ENCODE data around the gene PRMT3. TPM values are rescaled to one million over a fixed set of nuclear protein-coding genes. Genes with fewer than 3 reads are reported as not detected.

Gene PRMT3
- total RNA-seq, 1 experiment from 2014 or later, result 22.6 TPM

GRCh38 chr11:20488352-20488751, 100.8 kb downstream of the PRMT3 start:
- no peaks in the 10 kb centered on the region for H3K27me3 ChIP-seq (ENCODE audit: insufficient read depth, low read length)
- no peaks in the 10 kb centered on the region for H3K79me2 ChIP-seq (ENCODE audit: insufficient read depth, low read length)
- no CpG with 5 or more reads among the region's 1 CpG for WGBS (ENCODE audit: extremely low coverage, insufficient read length, low lambda C conversion rate)
- H3K9ac ChIP-seq (ENCODE audit: extremely low read depth, insufficient read length, low read length), result no peak overlapping the region
- H4K8ac ChIP-seq (replicated peaks; ENCODE audit: insufficient read length, low read depth, low read length), result no peak overlapping the region
- H3K4me1 ChIP-seq (ENCODE audit: insufficient read depth, low read length), result no peaks in the 10 kb centered on the region; the same call in 1 of the 2 replicates
- Mint-ChIP-seq H3K36me3 (ENCODE audit: insufficient read depth in 1 of 3, low read depth in 3 of 3) (peaks cover 16 to 20% (median 16%) of the 10 kb centered on the region in 3 experiments), H3K9me3 (peaks cover 10 to 14% of the 10 kb centered on the region in 2 experiments; a peak in 4 of 5 replicates), H3K27me3 (ENCODE audit: low read depth) (no peaks in the 10 kb centered on the region), H3K4me3 (no peak overlapping the region), H3K27ac (no peak overlapping the region), H3K4me1 (peaks cover 10% of the 10 kb centered on the region in 2 experiments)
- no peak for DNase-seq
- no peak overlapping the region for H3T11ph ChIP-seq (ENCODE audit: low read length)
- TF ChIP-seq, protein P1, sequence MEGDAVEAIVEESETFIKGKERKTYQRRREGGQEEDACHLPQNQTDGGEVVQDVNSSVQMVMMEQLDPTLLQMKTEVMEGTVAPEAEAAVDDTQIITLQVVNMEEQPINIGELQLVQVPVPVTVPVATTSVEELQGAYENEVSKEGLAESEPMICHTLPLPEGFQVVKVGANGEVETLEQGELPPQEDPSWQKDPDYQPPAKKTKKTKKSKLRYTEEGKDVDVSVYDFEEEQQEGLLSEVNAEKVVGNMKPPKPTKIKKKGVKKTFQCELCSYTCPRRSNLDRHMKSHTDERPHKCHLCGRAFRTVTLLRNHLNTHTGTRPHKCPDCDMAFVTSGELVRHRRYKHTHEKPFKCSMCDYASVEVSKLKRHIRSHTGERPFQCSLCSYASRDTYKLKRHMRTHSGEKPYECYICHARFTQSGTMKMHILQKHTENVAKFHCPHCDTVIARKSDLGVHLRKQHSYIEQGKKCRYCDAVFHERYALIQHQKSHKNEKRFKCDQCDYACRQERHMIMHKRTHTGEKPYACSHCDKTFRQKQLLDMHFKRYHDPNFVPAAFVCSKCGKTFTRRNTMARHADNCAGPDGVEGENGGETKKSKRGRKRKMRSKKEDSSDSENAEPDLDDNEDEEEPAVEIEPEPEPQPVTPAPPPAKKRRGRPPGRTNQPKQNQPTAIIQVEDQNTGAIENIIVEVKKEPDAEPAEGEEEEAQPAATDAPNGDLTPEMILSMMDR (conservative IDR thresholded peaks at IDR 0.05), result no peak
- H3K79me1 ChIP-seq (ENCODE audit: insufficient read depth, low read depth, low read length, poor library complexity, severe bottlenecking), result no peaks in the 10 kb centered on the region
- H2AFZ ChIP-seq (ENCODE audit: low read length), result no peak overlapping the region
- no peak overlapping the region for H2BK12ac ChIP-seq (ENCODE audit: insufficient read length, low read depth, low read length)
- no peak overlapping the region for H3K27ac ChIP-seq (ENCODE audit: insufficient read length, low read depth, low read length)
- no peak overlapping the region for H3K4me2 ChIP-seq (ENCODE audit: insufficient read depth, insufficient read length, low read length)
- H3K23ac ChIP-seq (ENCODE audit: insufficient read length, low read depth, low read length), result no peak overlapping the region
- H2AK5ac ChIP-seq (ENCODE audit: insufficient read length, low read length), result no peak overlapping the region
- no peaks in the 10 kb centered on the region for H3K23me2 ChIP-seq (ENCODE audit: insufficient read length, low read depth, low read length, poor library complexity, severe bottlenecking)
- H3K4ac ChIP-seq (ENCODE audit: low read depth, low read length), result no peak overlapping the region
- no peaks in the 10 kb centered on the region for H4K20me1 ChIP-seq (ENCODE audit: control insufficient read depth, insufficient read depth, insufficient read length)
- no peak overlapping the region for H3K14ac ChIP-seq (ENCODE audit: insufficient read depth, low read length)
- no peak overlapping the region for H2BK5ac ChIP-seq (ENCODE audit: insufficient read length, low read length)
- no peak overlapping the region for H4K91ac ChIP-seq (ENCODE audit: insufficient read length, low read depth, low read length)
- H2BK120ac ChIP-seq (ENCODE audit: low read depth, low read length, poor library complexity, severe bottlenecking), result no peak overlapping the region
- H3K18ac ChIP-seq (ENCODE audit: insufficient read length, low read depth, low read length), result no peak overlapping the region
- no peak overlapping the region for H3K56ac ChIP-seq (ENCODE audit: insufficient read length, low read depth, low read length)
- no peak overlapping the region for H2BK15ac ChIP-seq (ENCODE audit: low read depth, low read length)
- no peak overlapping the region for H2BK20ac ChIP-seq (ENCODE audit: low read depth, low read length, poor library complexity, severe bottlenecking)
- no peak overlapping the region for H4K5ac ChIP-seq (ENCODE audit: insufficient read length, low read depth, low read length)
- H3K9me3 ChIP-seq (ENCODE audit: control insufficient read depth, low read depth, low read length), result peaks cover 8% of the 10 kb centered on the region
